ENCODE results near the gene NEK8. TPM values are rescaled to one million over a fixed set of nuclear protein-coding genes. Genes with fewer than 3 reads are reported as not detected.

Gene NEK8
- total and polyA plus RNA-seq, 9 of the 15 experiments (the other 6 are each of a cell fraction or from before 2014, with no cell fraction given) = 0.98 to 16.6 (median 4.6) TPM

GRCh38 chr17:28728364-28729200, at the start of gene NEK8 (continued):
- TF ChIP-seq, protein P1, sequence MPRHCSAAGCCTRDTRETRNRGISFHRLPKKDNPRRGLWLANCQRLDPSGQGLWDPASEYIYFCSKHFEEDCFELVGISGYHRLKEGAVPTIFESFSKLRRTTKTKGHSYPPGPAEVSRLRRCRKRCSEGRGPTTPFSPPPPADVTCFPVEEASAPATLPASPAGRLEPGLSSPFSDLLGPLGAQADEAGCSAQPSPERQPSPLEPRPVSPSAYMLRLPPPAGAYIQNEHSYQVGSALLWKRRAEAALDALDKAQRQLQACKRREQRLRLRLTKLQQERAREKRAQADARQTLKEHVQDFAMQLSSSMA (CRISPR knock-in tag; IDR thresholded peaks at IDR 0.05) = no peak
- TF ChIP-seq ZNF41 (CRISPR knock-in tag; conservative IDR thresholded peaks at IDR 0.05) = no peak
- TF ChIP-seq RBM17 (IDR thresholded peaks at IDR 0.05; ENCODE audit: borderline replicate concordance, low read depth, low read length) = no peak
- no peak for TF ChIP-seq ZNF586 (CRISPR knock-in tag; conservative IDR thresholded peaks at IDR 0.05)
- no peak for TF ChIP-seq USF1 (CRISPR knock-in tag; IDR thresholded peaks at IDR 0.05)
- TF ChIP-seq ZSCAN32 (CRISPR knock-in tag; IDR thresholded peaks at IDR 0.05) = no peak
- TF ChIP-seq FIP1L1 (IDR thresholded peaks at IDR 0.05; ENCODE audit: low read depth, low read length, poor library complexity, severe bottlenecking) = peak; percentile 55
- TF ChIP-seq POLR2AphosphoS5 (IDR thresholded peaks at IDR 0.05; ENCODE audit: control insufficient read depth, insufficient read depth, low read depth, low read length) = peak; percentile 59
- TF ChIP-seq MLLT1 (IDR thresholded peaks at IDR 0.05) = peak in 1 of 2 experiments; percentile 31; a peak in 1 of 4 replicates
- TF ChIP-seq NFIX (CRISPR knock-in tag; IDR thresholded peaks at IDR 0.05; ENCODE audit: low read depth) = no peak
- no peak for TF ChIP-seq HES1 (IDR thresholded peaks at IDR 0.05; ENCODE audit: low read depth)
- no peak for TF ChIP-seq NFE2 (IDR thresholded peaks at IDR 0.05; ENCODE audit: low read depth)
- TF ChIP-seq ZNF395 (CRISPR knock-in tag; IDR thresholded peaks at IDR 0.05) = no peak
- no peak for TF ChIP-seq EHMT2 (IDR thresholded peaks at IDR 0.05)
- TF ChIP-seq ELK3 (CRISPR knock-in tag; IDR thresholded peaks at IDR 0.05) = no peak
- TF ChIP-seq NR4A1 (CRISPR knock-in tag; IDR thresholded peaks at IDR 0.05) = peak; percentile 4; the same call in 1 of the 2 replicates
- 0 out of 2 replicates have a peak, but pooled peaks have one; percentile 39 for TF ChIP-seq NR4A1 (tag; IDR thresholded peaks at IDR 0.05)
- TF ChIP-seq ARID1B (IDR thresholded peaks at IDR 0.05) = no peak
- TF ChIP-seq NCOA2 (IDR thresholded peaks at IDR 0.05; ENCODE audit: partially characterized antibody in 2 of 2) = no peak
- TF ChIP-seq XRCC3 (IDR thresholded peaks at IDR 0.05) = no peak
- TF ChIP-seq ZNF311 (CRISPR knock-in tag; IDR thresholded peaks at IDR 0.05) = no peak
- no peak for TF ChIP-seq POLR2AphosphoS2 (IDR thresholded peaks at IDR 0.05; ENCODE audit: low read length)
- peak; percentile 92 for TF ChIP-seq SP1 (CRISPR knock-in tag; IDR thresholded peaks at IDR 0.05)

Measured in K562 (cell line).